Measurements from ENCODE around the gene RIC1. TPM values are rescaled to one million over a fixed set of nuclear protein-coding genes. Genes with fewer than 3 reads are reported as not detected.
"Not testable (repeated sequence)": the region's sequence is repeated elsewhere in the genome, so short reads cannot be mapped to it uniquely, and the experiment has no call there.

The RIC1 gene
- total RNA-seq, 1 donor from 2014 or later = 20.4 TPM

DNA sequence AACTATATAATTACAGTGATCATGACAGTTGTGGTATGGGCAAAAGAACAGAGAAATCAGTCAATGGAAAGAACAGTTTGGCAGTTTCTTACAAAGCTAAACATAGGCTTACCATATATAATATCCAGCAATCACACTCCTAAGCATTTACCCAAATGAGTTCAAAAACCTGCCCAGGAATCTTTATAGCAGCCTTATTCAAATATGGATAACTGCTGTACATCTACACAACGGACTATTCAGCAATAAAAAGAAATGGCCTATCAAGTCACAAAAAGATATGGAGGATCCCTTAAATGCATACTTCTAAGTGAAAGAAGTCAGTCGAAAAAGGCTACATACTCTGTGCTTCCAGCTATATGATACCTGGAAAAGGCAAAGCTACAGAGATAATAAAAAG lies 167.4 kb downstream of the RIC1 start:
- DNase-seq (ENCODE audit: low spot score) = no peak
- no peak overlapping the region for H3K27ac Mint-ChIP-seq (ENCODE audit: unreplicated experiment)
- H3K27me3 Mint-ChIP-seq (ENCODE audit: unreplicated experiment) = no peaks in the 10 kb centered on the region
- no peak for TF ChIP-seq CTCF (IDR thresholded peaks at IDR 0.05; ENCODE audit: unreplicated experiment)
- H3K4me1 Mint-ChIP-seq (ENCODE audit: unreplicated experiment) = peaks cover 1% of the 10 kb centered on the region
- H3K36me3 Mint-ChIP-seq (ENCODE audit: low read depth, unreplicated experiment) = peaks cover 7% of the 10 kb centered on the region
- H3K9me3 Mint-ChIP-seq (ENCODE audit: unreplicated experiment) = no peaks in the 10 kb centered on the region
- H3K4me3 Mint-ChIP-seq (ENCODE audit: unreplicated experiment) = no peak overlapping the region

GRCh38 chr9:5798581-5798980 lies 169.7 kb downstream of the RIC1 start:
- Mint-ChIP-seq H3K36me3 (ENCODE audit: low read depth, unreplicated experiment) (no peaks in the 10 kb centered on the region), H3K4me3 (ENCODE audit: unreplicated experiment) (no peak overlapping the region), H3K4me1 (ENCODE audit: unreplicated experiment) (no peaks in the 10 kb centered on the region), H3K9me3 (ENCODE audit: unreplicated experiment) (no peaks in the 10 kb centered on the region), H3K27me3 (ENCODE audit: unreplicated experiment) (no peaks in the 10 kb centered on the region), H3K27ac (ENCODE audit: unreplicated experiment) (no peak overlapping the region)
- no peak for DNase-seq (ENCODE audit: low spot score)
- no peak for TF ChIP-seq CTCF (IDR thresholded peaks at IDR 0.05; ENCODE audit: unreplicated experiment)

DNA sequence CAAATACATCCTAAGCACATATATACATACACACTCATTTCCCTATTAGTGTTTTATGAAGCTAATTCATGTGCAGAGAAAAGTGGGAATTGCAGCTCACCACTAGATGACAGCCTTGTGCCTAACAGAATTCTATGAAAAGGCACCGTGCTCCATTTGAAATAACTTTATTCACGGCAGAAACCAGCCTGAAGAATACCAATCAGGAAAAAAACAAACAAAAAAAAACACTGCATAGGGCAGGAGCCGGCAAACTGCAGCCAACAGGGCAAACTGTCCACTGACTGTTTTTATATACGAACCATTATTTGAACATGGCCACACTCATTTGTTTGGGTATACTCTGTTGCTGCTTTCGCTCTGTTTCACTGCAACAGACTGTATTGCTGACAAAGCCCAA lies 170.4 kb downstream of the RIC1 start:
- no peaks in the 10 kb centered on the region for H3K27me3 Mint-ChIP-seq (ENCODE audit: unreplicated experiment)
- no peaks in the 10 kb centered on the region for H3K9me3 Mint-ChIP-seq (ENCODE audit: unreplicated experiment)
- no peaks in the 10 kb centered on the region for H3K4me1 Mint-ChIP-seq (ENCODE audit: unreplicated experiment)
- DNase-seq (ENCODE audit: low spot score) = no peak
- TF ChIP-seq CTCF (IDR thresholded peaks at IDR 0.05; ENCODE audit: unreplicated experiment) = no peak
- H3K36me3 Mint-ChIP-seq (ENCODE audit: low read depth, unreplicated experiment) = no peaks in the 10 kb centered on the region
- H3K27ac Mint-ChIP-seq (ENCODE audit: unreplicated experiment) = no peak overlapping the region
- H3K4me3 Mint-ChIP-seq (ENCODE audit: unreplicated experiment) = no peak overlapping the region

- not testable (repeated sequence) for H3K27me3 Mint-ChIP-seq (ENCODE audit: unreplicated experiment); H3K4me3 Mint-ChIP-seq (ENCODE audit: unreplicated experiment); H3K27ac Mint-ChIP-seq (ENCODE audit: unreplicated experiment); H3K4me1 Mint-ChIP-seq (ENCODE audit: unreplicated experiment); DNase-seq (ENCODE audit: low spot score); H3K36me3 Mint-ChIP-seq (ENCODE audit: low read depth, unreplicated experiment); H3K9me3 Mint-ChIP-seq (ENCODE audit: unreplicated experiment)
These were observed 171.5 kb downstream of the RIC1 start for GRCh38 chr9:5800378-5800777.

- Mint-ChIP-seq H3K4me1 (ENCODE audit: unreplicated experiment) (no peaks in the 10 kb centered on the region), H3K36me3 (ENCODE audit: low read depth, unreplicated experiment) (no peaks in the 10 kb centered on the region), H3K27ac (ENCODE audit: unreplicated experiment) (no peak overlapping the region), H3K9me3 (ENCODE audit: unreplicated experiment) (no peaks in the 10 kb centered on the region), H3K4me3 (ENCODE audit: unreplicated experiment) (no peak overlapping the region), H3K27me3 (ENCODE audit: unreplicated experiment) (no peaks in the 10 kb centered on the region)
- DNase-seq (ENCODE audit: low spot score) = no peak
- TF ChIP-seq CTCF (IDR thresholded peaks at IDR 0.05; ENCODE audit: unreplicated experiment) = no peak
These were observed 172.2 kb downstream of the RIC1 start for GRCh38 chr9:5800969-5801738.

Measured in endothelial cell (in vitro differentiated cells).